Neural crest cell (in vitro differentiated cells): ENCODE results near the gene CSK. TPM values are rescaled to one million over a fixed set of nuclear protein-coding genes. Genes with fewer than 3 reads are reported as not detected.

Source experiments
- DNase-seq: peaks from one replicate; pipeline ENCODE4 v3.0.0; 2021; ENCODE audit warnings: low read depth, mixed read lengths, low spot score
- H3K27ac Mint-ChIP-seq: one replicate; pipeline ENCODE4 v1.8.0; 2021; ENCODE audit warnings: mild to moderate bottlenecking, mixed read lengths; ENCODE audit not compliant: unreplicated experiment
- H3K27me3 Mint-ChIP-seq: 2 replicates; pipeline ENCODE4 v1.8.0; 2021; ENCODE audit warnings: low read depth, mild to moderate bottlenecking, mixed read lengths
- H3K36me3 Mint-ChIP-seq: 2 replicates; pipeline ENCODE4 v1.8.0; 2021; ENCODE audit warnings: low read depth, mild to moderate bottlenecking, mixed read lengths
- H3K4me1 Mint-ChIP-seq: 2 replicates; pipeline ENCODE4 v1.8.0; 2021; ENCODE audit warnings: mixed read lengths
- H3K4me3 Mint-ChIP-seq: one replicate; pipeline ENCODE4 v1.8.0; 2021; ENCODE audit warnings: mild to moderate bottlenecking, mixed read lengths
- H3K9me3 Mint-ChIP-seq: 2 replicates; pipeline ENCODE4 v1.8.0; 2021; ENCODE audit warnings: mixed read lengths
- CTCF ChIP-seq: fragments of 200-600 bp; sonication (generic); conservative IDR thresholded peaks from 2 replicates; pipeline ENCODE4 v1.5.0; 2021; ENCODE audit warnings: antibody characterized with exemption, mild to moderate bottlenecking
- total RNA-seq: library from RNA; stranded (reverse); gene quantifications from 2 replicates; pipeline ENCODE4 v1.2.1, GENCODE V29; 2021

The CSK gene
- total RNA-seq, 1 donor from 2014 or later: 109 TPM

GRCh38 chr15:74831813-74832495 is 50.1 kb downstream of the CSK start:
- Mint-ChIP-seq H3K4me1 (peaks cover 8% of the 10 kb centered on the region), H3K27ac (no peak overlapping the region), H3K36me3 (no peaks in the 10 kb centered on the region), H3K9me3 (no peaks in the 10 kb centered on the region), H3K4me3 (no peak overlapping the region), H3K27me3 (peaks cover 38% of the 10 kb centered on the region)
- no peak for DNase-seq
- TF ChIP-seq CTCF: no peak

- Mint-ChIP-seq H3K27ac (no peak overlapping the region), H3K4me3 (no peak overlapping the region), H3K27me3 (peaks cover 29% of the 10 kb centered on the region), H3K4me1 (peaks cover 8% of the 10 kb centered on the region), H3K36me3 (no peaks in the 10 kb centered on the region), H3K9me3 (no peaks in the 10 kb centered on the region)
- TF ChIP-seq CTCF: no peak
- no peak for DNase-seq
Observed at GRCh38 chr15:74832826-74833225, 50.9 kb downstream of the CSK start.

- peaks cover 22% of the 10 kb centered on the region for H3K27me3 Mint-ChIP-seq
Observed at GRCh38 chr15:74833376-74834107, 51.7 kb downstream of the CSK start.

GRCh38 chr15:74835312-74835823 is 53.5 kb downstream of the CSK start:
- peak; percentile 61 for DNase-seq
- Mint-ChIP-seq H3K27me3 (peaks cover 11% of the 10 kb centered on the region), H3K9me3 (no peaks in the 10 kb centered on the region), H3K4me3 (no peak overlapping the region), H3K36me3 (no peaks in the 10 kb centered on the region), H3K27ac (no peak overlapping the region), H3K4me1 (peaks cover 8% of the 10 kb centered on the region)
- TF ChIP-seq CTCF: peak; percentile 75

More at GRCh38 chr15:74833376-74834107, 51.7 kb downstream of the CSK start:
- H3K4me3 Mint-ChIP-seq: no peak overlapping the region
- TF ChIP-seq CTCF: no peak
- no peak for DNase-seq
- H3K4me1 Mint-ChIP-seq: peaks cover 8% of the 10 kb centered on the region
- no peaks in the 10 kb centered on the region for H3K36me3 Mint-ChIP-seq
- peak overlapping the region; percentile 43 for H3K27ac Mint-ChIP-seq
- no peaks in the 10 kb centered on the region for H3K9me3 Mint-ChIP-seq

- Mint-ChIP-seq H3K27me3 (peaks cover 3% of the 10 kb centered on the region), H3K36me3 (no peaks in the 10 kb centered on the region), H3K4me3 (no peak overlapping the region), H3K27ac (no peak overlapping the region), H3K9me3 (no peaks in the 10 kb centered on the region), H3K4me1 (peaks cover 19% of the 10 kb centered on the region)
- no peak for DNase-seq
- no peak for TF ChIP-seq CTCF
Observed at GRCh38 chr15:74836846-74837245, 55.0 kb downstream of the CSK start.
